Heart left ventricle (tissue), 13 donors: ENCODE results near the gene ALPL.

Experiments
- POLR2A ChIP-seq, 2 donors: fragments of 450-650 bp; IDR thresholded peaks; one replicate each; pipeline ENCODE4 v1.6.1; 2017; ENCODE audit warnings: antibody characterized with exemption in 2 of 2, mild to moderate bottlenecking in 2 of 2, moderate library complexity in 2 of 2
- TF ChIP-seq, protein P1 (sequence below), 12 donors: fragments of 200-600 bp; sonication (generic) in 4 of 12; IDR thresholded peaks; one replicate each; pipeline versions ENCODE4 v1.5.0 to v1.8.0; 2018 to 2022; ENCODE audit warnings: antibody characterized with exemption in 12 of 12, mild to moderate bottlenecking in 5 of 12
- donor health status: ischemic (EF 13 %, LVEDD 7.1; RV severe dilation, severe dysfunction).
- donor health status: DM: no; HTN: yes; CAD: no.
- donor health status: DM: no; HTN: no; CAD: no.
- donor health status: ischemic (EF 25% LVEDD 6.9; RV normal size, moderate dysfunction).
- donor health status: ischemic (EF 25% LVEDD 5.7; RV mildly dilated, moderate dysfunction).
- donor health status: ischemic (EF 35%, LVEDD 5.7; RV mildly dilated, moderate dysfunction).
- donor health status: nonischemic (EF 11% LVEDD 7.7; RV severe dilation, severe dysfunction).
- donor health status: DM: yes; HTN: yes; CAD: no.
- donor health status: PGD.
- donor health status: ischemic (EF 29% LVEDD 5.4; RV normal size, mild dysfunction).
- donor health status: nonischemic (EF 23%, LVEDD 6.1; RV moderate dilation, normal function).

DNA sequence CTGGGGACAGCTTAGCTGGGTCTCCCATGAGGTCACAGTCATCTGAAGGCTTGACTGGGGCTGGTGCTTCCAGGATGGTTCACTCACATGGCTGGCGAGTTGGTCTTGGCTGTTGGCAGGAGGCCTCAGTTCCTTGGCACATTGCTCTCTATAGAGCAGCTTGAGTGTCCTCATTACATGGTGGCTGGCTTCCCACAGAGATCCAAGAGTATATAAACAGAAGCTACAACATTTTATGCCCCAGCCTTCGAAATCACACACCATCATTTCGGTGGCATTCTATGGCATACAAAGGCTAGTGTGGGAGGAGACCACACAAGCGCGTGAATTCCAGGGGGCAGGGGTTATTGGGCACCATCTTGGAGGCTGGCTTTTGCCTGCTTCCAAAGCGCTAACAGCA is 63.0 kb downstream of the ALPL start:
- no peak for TF ChIP-seq POLR2A (IDR thresholded peaks at IDR 0.05)
- TF ChIP-seq, protein P1, sequence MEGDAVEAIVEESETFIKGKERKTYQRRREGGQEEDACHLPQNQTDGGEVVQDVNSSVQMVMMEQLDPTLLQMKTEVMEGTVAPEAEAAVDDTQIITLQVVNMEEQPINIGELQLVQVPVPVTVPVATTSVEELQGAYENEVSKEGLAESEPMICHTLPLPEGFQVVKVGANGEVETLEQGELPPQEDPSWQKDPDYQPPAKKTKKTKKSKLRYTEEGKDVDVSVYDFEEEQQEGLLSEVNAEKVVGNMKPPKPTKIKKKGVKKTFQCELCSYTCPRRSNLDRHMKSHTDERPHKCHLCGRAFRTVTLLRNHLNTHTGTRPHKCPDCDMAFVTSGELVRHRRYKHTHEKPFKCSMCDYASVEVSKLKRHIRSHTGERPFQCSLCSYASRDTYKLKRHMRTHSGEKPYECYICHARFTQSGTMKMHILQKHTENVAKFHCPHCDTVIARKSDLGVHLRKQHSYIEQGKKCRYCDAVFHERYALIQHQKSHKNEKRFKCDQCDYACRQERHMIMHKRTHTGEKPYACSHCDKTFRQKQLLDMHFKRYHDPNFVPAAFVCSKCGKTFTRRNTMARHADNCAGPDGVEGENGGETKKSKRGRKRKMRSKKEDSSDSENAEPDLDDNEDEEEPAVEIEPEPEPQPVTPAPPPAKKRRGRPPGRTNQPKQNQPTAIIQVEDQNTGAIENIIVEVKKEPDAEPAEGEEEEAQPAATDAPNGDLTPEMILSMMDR (IDR thresholded peaks at IDR 0.05), result no peak
